Vagina (tissue), 2 donors: ENCODE results near the gene SENP3. TPM values are rescaled to one million over a fixed set of nuclear protein-coding genes. Genes with fewer than 3 reads are reported as not detected.
A peak's percentile ranks its signal among the peaks of the same experiment; 100 is the strongest.

ENCODE experiments used
- DNase-seq, 2 donors: peaks; one replicate each; pipeline ENCODE4 v3.0.0-alpha.2; 2017; ENCODE audit errors: extremely low spot score in 2 of 2
- H3K27ac ChIP-seq: fragments of 200-600 bp; sonication (generic); one replicate; pipeline ENCODE4 v1.5.1; 2019
- H3K27me3 ChIP-seq: fragments of 200-600 bp; sonication (generic); one replicate; pipeline ENCODE4 v1.5.1; 2019
- H3K36me3 ChIP-seq, 2 donors: fragments of 200-600 bp; sonication (generic); one replicate each; pipeline ENCODE4 v1.5.1; 2017 to 2019
- H3K4me1 ChIP-seq: fragments of 200-600 bp; sonication (generic); one replicate; pipeline ENCODE4 v1.5.1; 2019
- H3K4me3 ChIP-seq, 2 donors: fragments of 200-600 bp; sonication (generic); 1 replicate in 1 of 2; 2 replicates in 1 of 2; pipeline ENCODE4 v1.5.1; 2016 to 2019
- H3K9me3 ChIP-seq: fragments of 200-600 bp; sonication (generic); one replicate; pipeline ENCODE4 v1.5.1; 2019
- CTCF ChIP-seq, 3 experiments: fragments of 450-650 bp in 2 of 3; fragments of 200-600 bp in 1 of 3; sonication (generic) in 1 of 3; IDR thresholded peaks; one replicate each; pipeline ENCODE4 v1.5.1; 2017 to 2019; ENCODE audit warnings: antibody characterized with exemption in 3 of 3, mild to moderate bottlenecking in 2 of 3, moderate library complexity in 2 of 3
- POLR2A ChIP-seq, 2 donors: fragments of 450-650 bp; IDR thresholded peaks; one replicate each; pipeline ENCODE4 v1.6.1; 2017; ENCODE audit warnings: antibody characterized with exemption in 2 of 2, mild to moderate bottlenecking in 2 of 2, moderate library complexity in 2 of 2
- POLR2AphosphoS5 ChIP-seq, 2 donors: sonication (generic); formaldehyde crosslinking; IDR thresholded peaks; one replicate each; pipeline ENCODE4 v1.9.0; 2017; ENCODE audit warnings: antibody characterized with exemption in 2 of 2, mild to moderate bottlenecking in 2 of 2, low read depth in 1 of 2; ENCODE audit not compliant: insufficient read depth in 1 of 2
- intact Hi-C: fragments of 100-400 bp; cut with DNase I; formaldehyde crosslinking; loops from one replicate; pipeline ENCODE4 v1.15.1; 2023
- total RNA-seq: library from RNA; depleted of rRNA; stranded (reverse); fragments of >200 nt; gene quantifications from one replicate; pipeline ENCODE4 v1.2.3, GENCODE V29; 2016

The SENP3 gene
- total RNA-seq, 1 donor from 2014 or later: 60.2 TPM

GRCh38 chr17:7572588-7573323 lies 11.0 kb downstream of the SENP3 start:
- H3K9me3 ChIP-seq: no peaks in the 10 kb centered on the region
- H3K4me1 ChIP-seq: peaks cover 32% of the 10 kb centered on the region
- peaks cover 6 to 57% of the 10 kb centered on the region in 2 donors for H3K36me3 ChIP-seq
- peak overlapping the region; percentile 97 to 100 for H3K4me3 ChIP-seq
- peak; percentile 100 for DNase-seq
- H3K27me3 ChIP-seq: no peaks in the 10 kb centered on the region
- peak overlapping the region; percentile 99 for H3K27ac ChIP-seq
- intact Hi-C loops: no loop called here
- no peak for TF ChIP-seq CTCF (IDR thresholded peaks at IDR 0.05)
- TF ChIP-seq POLR2A (IDR thresholded peaks at IDR 0.05): peak; percentile 79 to 98
- peak; percentile 99 for TF ChIP-seq POLR2AphosphoS5 (IDR thresholded peaks at IDR 0.05; ENCODE audit: insufficient read depth in 1 of 2, low read depth in 1 of 2)

- H3K27me3 ChIP-seq: no peaks in the 10 kb centered on the region
- intact Hi-C loops: no loop called here
- peak in 1 of 2 donors; percentile 95 for DNase-seq
- peaks cover 6 to 65% of the 10 kb centered on the region in 2 donors for H3K36me3 ChIP-seq
- TF ChIP-seq CTCF (IDR thresholded peaks at IDR 0.05) (no peak), POLR2A (IDR thresholded peaks at IDR 0.05) (no peak), POLR2AphosphoS5 (IDR thresholded peaks at IDR 0.05; ENCODE audit: insufficient read depth in 1 of 2, low read depth in 1 of 2) (peak; percentile 29 to 88)
- peak overlapping the region; percentile 99 for H3K27ac ChIP-seq
- peak overlapping the region; percentile 97 to 100 for H3K4me3 ChIP-seq
- no peaks in the 10 kb centered on the region for H3K9me3 ChIP-seq
- H3K4me1 ChIP-seq: peaks cover 32% of the 10 kb centered on the region
Measured at GRCh38 chr17:7573324-7574080, 11.8 kb downstream of the SENP3 start.

- H3K36me3 ChIP-seq: peaks cover 6 to 70% of the 10 kb centered on the region in 2 donors
- intact Hi-C loops: no loop called here
- DNase-seq: peak in 1 of 2 donors; percentile 88
- no peaks in the 10 kb centered on the region for H3K27me3 ChIP-seq
- no peaks in the 10 kb centered on the region for H3K9me3 ChIP-seq
- H3K4me1 ChIP-seq: peaks cover 41% of the 10 kb centered on the region
- TF ChIP-seq POLR2A (IDR thresholded peaks at IDR 0.05): no peak
- TF ChIP-seq CTCF (IDR thresholded peaks at IDR 0.05): no peak
- no peak for TF ChIP-seq POLR2AphosphoS5 (IDR thresholded peaks at IDR 0.05; ENCODE audit: insufficient read depth in 1 of 2, low read depth in 1 of 2)
- H3K27ac ChIP-seq: peak overlapping the region; percentile 99
- H3K4me3 ChIP-seq: peak overlapping the region; percentile 97 to 100
Measured at GRCh38 chr17:7574176-7574953, 12.6 kb downstream of the SENP3 start.

GRCh38 chr17:7575481-7575883 lies 13.8 kb downstream of the SENP3 start:
- H3K27ac ChIP-seq: no peak overlapping the region

More at GRCh38 chr17:7575481-7575883, 13.8 kb downstream of the SENP3 start:
- DNase-seq: peak in 1 of 2 donors; percentile 64
- TF ChIP-seq POLR2AphosphoS5 (IDR thresholded peaks at IDR 0.05; ENCODE audit: insufficient read depth in 1 of 2, low read depth in 1 of 2) (no peak), CTCF (IDR thresholded peaks at IDR 0.05) (no peak), POLR2A (IDR thresholded peaks at IDR 0.05) (no peak)
- Histone ChIP-seq H3K27me3 (no peaks in the 10 kb centered on the region), H3K36me3 (peaks cover 6 to 59% of the 10 kb centered on the region in 2 donors), H3K9me3 (no peaks in the 10 kb centered on the region), H3K4me1 (peaks cover 52% of the 10 kb centered on the region), H3K4me3 (no peak overlapping the region)
- intact Hi-C loops: loop anchor here (5.0 kb wide), 1 partner anchor 267 kb away; no protein-coding TSS in a partner anchor
